Measurements from ENCODE around the gene DLGAP4. TPM values are rescaled to one million over a fixed set of nuclear protein-coding genes. Genes with fewer than 3 reads are reported as not detected.

The DLGAP4 gene
- total and polyA plus RNA-seq, 9 of the 15 experiments (the other 6 are each of a cell fraction or from before 2014, with no cell fraction given) = 0.31 to 34.1 (median 4.5) TPM

DNA sequence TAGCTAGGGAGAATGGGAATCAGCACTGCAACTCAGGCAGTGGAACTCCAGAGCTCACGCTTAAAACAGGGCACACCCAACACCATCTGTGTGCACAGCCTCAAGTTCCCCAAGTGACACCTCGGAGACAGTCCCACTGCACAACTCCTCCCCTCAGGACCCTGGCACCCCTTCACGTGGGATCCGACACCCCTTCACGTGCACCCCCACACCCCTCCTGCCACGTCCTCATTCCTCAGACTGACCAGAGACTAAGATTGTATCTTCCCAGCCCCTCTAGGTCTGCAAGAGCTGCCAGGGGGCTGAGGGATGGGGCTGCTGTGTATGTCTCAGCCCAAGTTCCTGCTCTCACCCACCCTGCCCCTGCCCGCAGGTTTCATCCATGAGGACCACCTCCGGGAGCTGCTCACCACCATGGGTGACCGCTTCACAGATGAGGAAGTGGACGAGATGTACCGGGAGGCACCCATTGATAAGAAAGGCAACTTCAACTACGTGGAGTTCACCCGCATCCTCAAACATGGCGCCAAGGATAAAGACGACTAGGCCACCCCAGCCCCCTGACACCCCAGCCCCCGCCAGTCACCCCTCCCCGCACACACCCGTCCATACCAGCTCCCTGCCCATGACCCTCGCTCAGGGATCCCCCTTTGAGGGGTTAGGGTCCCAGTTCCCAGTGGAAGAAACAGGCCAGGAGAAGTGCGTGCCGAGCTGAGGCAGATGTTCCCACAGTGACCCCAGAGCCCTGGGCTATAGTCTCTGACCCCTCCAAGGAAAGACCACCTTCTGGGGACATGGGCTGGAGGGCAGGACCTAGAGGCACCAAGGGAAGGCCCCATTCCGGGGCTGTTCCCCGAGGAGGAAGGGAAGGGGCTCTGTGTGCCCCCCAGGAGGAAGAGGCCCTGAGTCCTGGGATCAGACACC is 242.8 kb downstream of the DLGAP4 start (continued):
- no peak for TF ChIP-seq RCOR1 (IDR thresholded peaks at IDR 0.05; ENCODE audit: borderline replicate concordance in 1 of 2, low read depth in 2 of 2, low read length in 2 of 2)
- no peak for TF ChIP-seq BHLHE40 (IDR thresholded peaks at IDR 0.05; ENCODE audit: low read length)
- TF ChIP-seq U2AF2 (optimal IDR thresholded peaks at IDR 0.05; ENCODE audit: low read depth, low read length) = no peak
- TF ChIP-seq ZNF23 (CRISPR knock-in tag; IDR thresholded peaks at IDR 0.05) = no peak
- TF ChIP-seq FOXA3 (CRISPR knock-in tag; conservative IDR thresholded peaks at IDR 0.05 in 1 of 2, IDR thresholded peaks at IDR 0.05 in 1 of 2) = no peak
- TF ChIP-seq RAD51 (IDR thresholded peaks at IDR 0.05; ENCODE audit: borderline replicate concordance, low read depth) = no peak

DNA sequence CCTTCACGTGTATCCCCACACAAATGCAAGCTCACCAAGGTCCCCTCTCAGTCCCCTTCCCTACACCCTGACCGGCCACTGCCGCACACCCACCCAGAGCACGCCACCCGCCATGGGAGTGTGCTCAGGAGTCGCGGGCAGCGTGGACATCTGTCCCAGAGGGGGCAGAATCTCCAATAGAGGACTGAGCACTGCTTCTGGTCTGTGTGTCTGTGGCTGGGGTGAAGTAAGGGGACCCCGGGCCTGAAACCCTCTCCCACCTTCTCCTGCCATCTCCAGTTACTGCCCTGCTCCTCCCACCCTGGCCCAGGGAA is 243.4 kb downstream of the DLGAP4 start:
- H3K27ac ChIP-seq (ENCODE audit: extremely low read depth, low read depth, low read length) = no peak overlapping the region
- no peaks in the 10 kb centered on the region for H3K9me1 ChIP-seq (ENCODE audit: control insufficient read depth, insufficient read depth, low read length)
- no peak overlapping the region for H2AFZ ChIP-seq (ENCODE audit: low read depth, low read length)
- H3K27me3 ChIP-seq (ENCODE audit: control insufficient read depth in 2 of 2, insufficient read depth in 2 of 2, low read length in 2 of 2) = no peaks in the 10 kb centered on the region
- POLR2A ChIA-PET = interaction anchor here (0.6 kb wide), 1 partner anchor 201 kb away, joined by 4 read pairs; no protein-coding TSS in a partner anchor
- no peaks in the 10 kb centered on the region for H3K36me3 ChIP-seq (ENCODE audit: control insufficient read depth, insufficient read depth, low read length)
- WGBS (ENCODE audit: insufficient coverage, low coverage, missing lambda C conversion rate) = 85% methylated on average over 8 of the region's 9 CpGs
- TF ChIP-seq, protein P1, sequence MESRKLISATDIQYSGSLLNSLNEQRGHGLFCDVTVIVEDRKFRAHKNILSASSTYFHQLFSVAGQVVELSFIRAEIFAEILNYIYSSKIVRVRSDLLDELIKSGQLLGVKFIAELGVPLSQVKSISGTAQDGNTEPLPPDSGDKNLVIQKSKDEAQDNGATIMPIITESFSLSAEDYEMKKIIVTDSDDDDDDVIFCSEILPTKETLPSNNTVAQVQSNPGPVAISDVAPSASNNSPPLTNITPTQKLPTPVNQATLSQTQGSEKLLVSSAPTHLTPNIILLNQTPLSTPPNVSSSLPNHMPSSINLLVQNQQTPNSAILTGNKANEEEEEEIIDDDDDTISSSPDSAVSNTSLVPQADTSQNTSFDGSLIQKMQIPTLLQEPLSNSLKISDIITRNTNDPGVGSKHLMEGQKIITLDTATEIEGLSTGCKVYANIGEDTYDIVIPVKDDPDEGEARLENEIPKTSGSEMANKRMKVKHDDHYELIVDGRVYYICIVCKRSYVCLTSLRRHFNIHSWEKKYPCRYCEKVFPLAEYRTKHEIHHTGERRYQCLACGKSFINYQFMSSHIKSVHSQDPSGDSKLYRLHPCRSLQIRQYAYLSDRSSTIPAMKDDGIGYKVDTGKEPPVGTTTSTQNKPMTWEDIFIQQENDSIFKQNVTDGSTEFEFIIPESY (CRISPR knock-in tag; IDR thresholded peaks at IDR 0.05) = 0 out of 2 replicates have a peak, but pooled peaks have one; percentile 50
- TF ChIP-seq IRF1 (CRISPR knock-in tag; IDR thresholded peaks at IDR 0.05; ENCODE audit: borderline replicate concordance) (no peak), CHD1 (IDR thresholded peaks at IDR 0.05; ENCODE audit: low read length) (no peak), GTF2A2 (tag; IDR thresholded peaks at IDR 0.05) (no peak)
- intact Hi-C loops (cut with micrococcal nuclease) (loop anchor here (10.0 kb wide), 1 partner anchor 115 kb away; no protein-coding TSS in a partner anchor), in situ Hi-C loops (cut with MboI) (loop anchor here (10.0 kb wide), 1 partner anchor 1475 kb away; no protein-coding TSS in a partner anchor)
- H3K4me2 ChIP-seq (ENCODE audit: insufficient read depth, low read length) = no peak overlapping the region
- DNase-seq (ENCODE audit: extremely low read depth in 1 of 4, low spot score in 3 of 4) = no peak
- H3K4me1 ChIP-seq (replicated peaks in 1 of 2; ENCODE audit: control insufficient read depth in 2 of 2, insufficient read depth in 2 of 2, low read length in 2 of 2) = peaks cover 0 to 28% of the 10 kb centered on the region in 2 experiments; a peak in 3 of 5 replicates
- BruUV-seq (replicated peaks) = no TSS peak
- H3K79me2 ChIP-seq (ENCODE audit: control insufficient read depth, insufficient read depth, low read length) = no peaks in the 10 kb centered on the region
- H3K9me3 ChIP-seq (replicated peaks; ENCODE audit: control insufficient read depth, insufficient read depth, low read depth, low read length) = no peaks in the 10 kb centered on the region
- H3K9ac ChIP-seq (ENCODE audit: insufficient read depth in 1 of 2, low read depth in 2 of 2, low read length in 2 of 2) = peak overlapping the region in 1 of 2 experiments; percentile 53; a peak in 1 of 4 replicates
- no peak for FAIRE-seq
- H4K20me1 ChIP-seq (replicated peaks; ENCODE audit: control insufficient read depth, insufficient read depth, low read length) = no peaks in the 10 kb centered on the region
- ATAC-seq = no peak
- H3K4me3 ChIP-seq = no peak overlapping the region
- CTCF ChIA-PET (ENCODE audit: low intra/inter-chr PET ratio) = no interaction called here

Data from K562 (cell line).